ENCODE results near the gene ZNF17. TPM values are rescaled to one million over a fixed set of nuclear protein-coding genes. Genes with fewer than 3 reads are reported as not detected.

ZNF17 gene
- total RNA-seq, 1 experiment from 2014 or later, result 7.2 TPM

DNA sequence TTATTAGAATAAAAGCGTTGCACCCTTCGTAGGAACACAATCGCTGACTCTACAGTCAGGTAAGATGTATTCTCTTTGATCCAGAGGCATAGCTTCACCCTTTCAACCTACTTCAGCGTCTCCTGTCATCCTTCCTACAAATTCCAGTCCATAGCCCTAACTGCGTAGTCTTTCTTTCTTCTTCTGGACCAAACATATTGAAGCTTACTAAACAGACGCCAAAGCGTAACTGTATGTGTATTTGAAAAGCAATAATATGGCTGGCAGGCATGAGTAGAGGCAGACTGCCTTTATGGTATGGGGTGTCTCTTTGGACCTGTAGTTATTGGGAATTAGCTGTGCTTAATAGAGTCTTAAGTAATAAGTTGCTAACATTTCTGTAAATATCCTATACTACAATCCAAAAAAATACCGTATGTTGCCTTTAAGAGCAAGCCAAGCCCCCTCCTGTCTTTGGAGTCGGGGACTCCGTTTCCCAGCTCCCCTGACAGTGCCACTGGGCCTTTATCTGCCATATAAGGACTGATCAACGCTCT, 21.7 kb upstream of the ZNF17 start:
- H3K27me3 ChIP-seq (replicated peaks; ENCODE audit: control insufficient read depth, insufficient read depth, low read length), result no peaks in the 10 kb centered on the region
- no TSS peak for BruUV-seq (replicated peaks)
- POLR2A ChIA-PET, result interaction anchor here (0.9 kb wide), 1 partner anchor 26 kb away, joined by 3 read pairs; the partner anchor contains the start of genes TRAPPC2B and ZNF547
- CTCF ChIA-PET, result interaction anchor here (1.0 kb wide), 1 partner anchor 26 kb away, joined by 3 read pairs; the partner anchor contains the start of genes TRAPPC2B and ZNF547
- peaks cover 11% of the 10 kb centered on the region for H3K36me3 Mint-ChIP-seq (ENCODE audit: insufficient read depth, unreplicated experiment)
- H3K9me3 ChIP-seq, result 0 out of 2 replicates have a peak, but pooled peaks cover 8% of the 10 kb centered on the region
- intact Hi-C loops (cut with micrococcal nuclease; ENCODE audit: unreplicated experiment), result no loop called here
- H3K36me3 ChIP-seq (ENCODE audit: control insufficient read depth, insufficient read depth, low read length), result no peaks in the 10 kb centered on the region
- no peak for DNase-seq
- peak overlapping the region; percentile 22 for H3K4me3 ChIP-seq (ENCODE audit: low read depth, low read length)
- H3K9me3 Mint-ChIP-seq (ENCODE audit: unreplicated experiment), result peaks cover 30% of the 10 kb centered on the region
- H3K4me1 ChIP-seq, result no peaks in the 10 kb centered on the region
- peaks cover 10% of the 10 kb centered on the region for H3K4me1 Mint-ChIP-seq (ENCODE audit: low read depth, unreplicated experiment)
- H3K27ac Mint-ChIP-seq (ENCODE audit: unreplicated experiment), result peak overlapping the region; percentile 60
- TF ChIP-seq, protein P1, sequence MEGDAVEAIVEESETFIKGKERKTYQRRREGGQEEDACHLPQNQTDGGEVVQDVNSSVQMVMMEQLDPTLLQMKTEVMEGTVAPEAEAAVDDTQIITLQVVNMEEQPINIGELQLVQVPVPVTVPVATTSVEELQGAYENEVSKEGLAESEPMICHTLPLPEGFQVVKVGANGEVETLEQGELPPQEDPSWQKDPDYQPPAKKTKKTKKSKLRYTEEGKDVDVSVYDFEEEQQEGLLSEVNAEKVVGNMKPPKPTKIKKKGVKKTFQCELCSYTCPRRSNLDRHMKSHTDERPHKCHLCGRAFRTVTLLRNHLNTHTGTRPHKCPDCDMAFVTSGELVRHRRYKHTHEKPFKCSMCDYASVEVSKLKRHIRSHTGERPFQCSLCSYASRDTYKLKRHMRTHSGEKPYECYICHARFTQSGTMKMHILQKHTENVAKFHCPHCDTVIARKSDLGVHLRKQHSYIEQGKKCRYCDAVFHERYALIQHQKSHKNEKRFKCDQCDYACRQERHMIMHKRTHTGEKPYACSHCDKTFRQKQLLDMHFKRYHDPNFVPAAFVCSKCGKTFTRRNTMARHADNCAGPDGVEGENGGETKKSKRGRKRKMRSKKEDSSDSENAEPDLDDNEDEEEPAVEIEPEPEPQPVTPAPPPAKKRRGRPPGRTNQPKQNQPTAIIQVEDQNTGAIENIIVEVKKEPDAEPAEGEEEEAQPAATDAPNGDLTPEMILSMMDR (IDR thresholded peaks at IDR 0.05; ENCODE audit: insufficient read depth in 1 of 2, low read depth in 1 of 2, low read length in 1 of 2, severe bottlenecking in 1 of 2, unreplicated experiment in 1 of 2), result no peak
- H3K27me3 Mint-ChIP-seq (ENCODE audit: insufficient read depth, unreplicated experiment), result no peaks in the 10 kb centered on the region
- peak overlapping the region; percentile 86 for H3K4me3 Mint-ChIP-seq (ENCODE audit: unreplicated experiment)

DNA sequence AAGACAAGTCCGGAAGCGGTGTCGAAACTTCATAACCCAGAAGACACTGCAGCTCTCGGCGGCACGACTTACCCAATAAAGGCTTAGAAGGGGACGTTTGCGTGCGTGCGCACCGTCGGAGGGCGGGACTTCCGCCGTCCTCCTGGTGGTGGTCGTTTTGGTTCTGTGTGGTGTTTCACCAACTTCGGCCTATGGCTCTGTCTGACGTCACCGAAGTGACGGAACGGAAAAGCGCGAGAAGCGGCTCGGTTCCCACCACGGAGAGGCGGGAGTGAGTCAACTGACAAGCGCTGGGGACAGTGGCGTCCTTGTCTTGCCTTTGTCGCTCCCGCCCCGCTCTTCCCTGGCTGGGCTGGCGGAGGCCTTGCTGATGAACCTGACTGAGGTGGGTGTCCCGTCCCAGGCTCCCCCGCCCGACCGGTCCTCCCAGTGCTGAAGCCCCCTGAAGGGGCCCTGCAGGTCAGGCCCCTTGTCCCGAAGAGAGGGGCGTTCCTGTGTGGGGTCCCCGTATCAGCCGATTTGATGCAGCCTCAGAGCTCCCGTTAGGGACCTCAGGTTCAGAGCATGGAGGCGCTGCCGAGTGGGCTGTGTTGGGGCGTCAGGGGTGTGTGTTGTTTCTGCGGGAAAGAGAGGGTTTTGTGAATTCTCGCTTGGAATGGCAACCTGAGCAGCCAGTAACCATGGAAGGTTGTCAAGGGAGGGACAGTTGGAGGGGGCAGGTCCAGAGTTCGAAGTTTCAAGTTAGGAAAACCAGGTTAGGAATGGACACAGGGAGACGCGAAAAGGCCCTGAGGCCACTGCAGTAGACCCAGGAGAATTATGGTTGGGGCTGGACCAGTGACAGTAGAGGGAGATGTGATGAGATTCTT, 21.0 kb upstream of the ZNF17 start, which contains the start of gene ZNF548:
Gene ZNF548, plus strand, starts transcription at position 125 of the 869 bp plus-strand sequence. Its CDS starts 246 bp downstream, at position 371.
- Histone ChIP-seq H3K27me3 (replicated peaks; ENCODE audit: control insufficient read depth, insufficient read depth, low read length) (no peaks in the 10 kb centered on the region), H3K4me3 (ENCODE audit: low read depth, low read length) (peak within 1 kb of the TSS; percentile 53), H3K4me1 (no peaks in the 10 kb centered on the region), H3K36me3 (ENCODE audit: control insufficient read depth, insufficient read depth, low read length) (no peaks in the 10 kb centered on the region), H3K9me3 (0 out of 2 replicates have a peak, but pooled peaks cover 8% of the 10 kb centered on the region)
- BruUV-seq (replicated peaks), result TSS peak; percentile 62
- Mint-ChIP-seq H3K9me3 (ENCODE audit: unreplicated experiment) (peaks cover 35% of the 10 kb centered on the region), H3K36me3 (ENCODE audit: insufficient read depth, unreplicated experiment) (peaks cover 11% of the 10 kb centered on the region), H3K4me3 (ENCODE audit: unreplicated experiment) (peak within 1 kb of the TSS; percentile 86), H3K27me3 (ENCODE audit: insufficient read depth, unreplicated experiment) (no peaks in the 10 kb centered on the region), H3K27ac (ENCODE audit: unreplicated experiment) (peak within 1 kb of the TSS; percentile 60), H3K4me1 (ENCODE audit: low read depth, unreplicated experiment) (peaks cover 10% of the 10 kb centered on the region)
- POLR2A ChIA-PET, result interaction anchor here (0.9 kb wide), 1 partner anchor 27 kb away, joined by 3 read pairs; the partner anchor contains the start of genes TRAPPC2B and ZNF547
- TF ChIP-seq, protein P1 (IDR thresholded peaks at IDR 0.05; ENCODE audit: insufficient read depth in 1 of 2, low read depth in 1 of 2, low read length in 1 of 2, severe bottlenecking in 1 of 2, unreplicated experiment in 1 of 2), result no peak
- CTCF ChIA-PET, result interaction anchor here (1.0 kb wide), 1 partner anchor 27 kb away, joined by 3 read pairs; the partner anchor contains the start of genes TRAPPC2B and ZNF547
- peak; percentile 88 to 91 for DNase-seq
- intact Hi-C loops (cut with micrococcal nuclease; ENCODE audit: unreplicated experiment), result no loop called here

DNA sequence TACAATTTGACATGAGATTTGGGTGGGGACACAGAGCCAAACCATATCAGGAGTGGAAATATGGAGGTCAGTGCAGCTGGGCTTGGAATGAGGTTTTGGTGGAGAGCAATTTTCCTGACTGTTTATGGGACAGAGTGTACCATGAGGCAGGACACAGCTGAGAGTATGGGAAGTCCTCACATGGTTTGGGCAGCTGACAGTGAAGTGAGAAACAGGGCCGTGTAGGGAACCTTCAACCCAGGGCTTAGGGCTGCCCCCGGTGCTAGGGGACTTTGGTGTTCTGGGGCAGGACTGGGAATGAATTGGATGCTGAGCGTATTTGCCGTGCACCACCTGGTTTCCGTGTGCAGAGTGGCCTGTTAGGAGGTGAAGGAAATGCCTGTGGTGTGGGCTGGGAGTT, 15.3 kb upstream of the ZNF17 start:
- Mint-ChIP-seq H3K9me3 (ENCODE audit: unreplicated experiment) (peaks cover 27% of the 10 kb centered on the region), H3K4me3 (ENCODE audit: unreplicated experiment) (no peak overlapping the region), H3K36me3 (ENCODE audit: insufficient read depth, unreplicated experiment) (peaks cover 6% of the 10 kb centered on the region), H3K27ac (ENCODE audit: unreplicated experiment) (no peak overlapping the region), H3K4me1 (ENCODE audit: low read depth, unreplicated experiment) (peaks cover 2% of the 10 kb centered on the region), H3K27me3 (ENCODE audit: insufficient read depth, unreplicated experiment) (no peaks in the 10 kb centered on the region)
- no TSS peak for BruUV-seq (replicated peaks)
- ChIA-PET CTCF (no interaction called here), POLR2A (no interaction called here)
- TF ChIP-seq, protein P1 (IDR thresholded peaks at IDR 0.05; ENCODE audit: insufficient read depth in 1 of 2, low read depth in 1 of 2, low read length in 1 of 2, severe bottlenecking in 1 of 2, unreplicated experiment in 1 of 2), result no peak
- Histone ChIP-seq H3K27me3 (replicated peaks; ENCODE audit: control insufficient read depth, insufficient read depth, low read length) (no peaks in the 10 kb centered on the region), H3K9me3 (no peaks in the 10 kb centered on the region), H3K36me3 (ENCODE audit: control insufficient read depth, insufficient read depth, low read length) (no peaks in the 10 kb centered on the region), H3K4me1 (no peaks in the 10 kb centered on the region), H3K4me3 (ENCODE audit: low read depth, low read length) (no peak overlapping the region)
- intact Hi-C loops (cut with micrococcal nuclease; ENCODE audit: unreplicated experiment), result no loop called here
- no peak for DNase-seq

Data from Caco-2 (cell line).